Mesenchymal stem cell (in vitro differentiated cells and primary cell): ENCODE results near the gene AOAH.

Source experiments
- DNase-seq: peaks from one replicate; pipeline ENCODE4 v3.0.0-alpha.2; 2013
- H2AFZ ChIP-seq: one replicate; pipeline ENCODE4 v1.6.1; 2013; ENCODE audit warnings: low read depth, mild to moderate bottlenecking, control low read depth, inconsistent platforms, low read length, moderate library complexity
- H2AK5ac ChIP-seq: 2 replicates; pipeline ENCODE4 v1.6.1; 2013; ENCODE audit warnings: low read length, moderate library complexity, mild to moderate bottlenecking, inconsistent platforms; ENCODE audit not compliant: severe bottlenecking
- H2BK120ac ChIP-seq: one replicate; pipeline ENCODE4 v1.6.1; 2013; ENCODE audit warnings: low read depth, mild to moderate bottlenecking, inconsistent platforms, low read length, moderate library complexity
- H2BK12ac ChIP-seq, 2 experiments: one replicate each; pipeline ENCODE4 v1.6.1; 2013; ENCODE audit warnings: inconsistent platforms in 2 of 2, low read length in 2 of 2, mild to moderate bottlenecking in 2 of 2, moderate library complexity in 2 of 2, control low read depth in 1 of 2
- H2BK15ac ChIP-seq: one replicate; pipeline ENCODE4 v1.6.1; 2013; ENCODE audit warnings: mild to moderate bottlenecking, low read depth, inconsistent platforms; ENCODE audit not compliant: poor library complexity, severe bottlenecking
- H2BK5ac ChIP-seq: 2 replicates; pipeline ENCODE4 v1.6.1; 2013; ENCODE audit warnings: low read depth, mild to moderate bottlenecking, low read length, control low read depth, inconsistent platforms; ENCODE audit not compliant: poor library complexity, severe bottlenecking
- H3K14ac ChIP-seq, 2 experiments: one replicate each; pipeline ENCODE4 v1.6.1; 2013; ENCODE audit warnings: inconsistent platforms in 2 of 2, low read length in 2 of 2, control low read depth in 1 of 2, mild to moderate bottlenecking in 1 of 2, moderate library complexity in 1 of 2
- H3K18ac ChIP-seq, 2 experiments: one replicate each; pipeline ENCODE4 v1.6.1; 2013; ENCODE audit warnings: inconsistent platforms in 2 of 2, low read length in 2 of 2, control low read depth in 1 of 2, low read depth in 1 of 2, mild to moderate bottlenecking in 1 of 2
- H3K23ac ChIP-seq, 2 experiments: one replicate each; pipeline ENCODE4 v1.6.1; 2013; ENCODE audit warnings: inconsistent platforms in 2 of 2, low read length in 2 of 2, mild to moderate bottlenecking in 2 of 2, moderate library complexity in 2 of 2, control low read depth in 1 of 2
- H3K27ac ChIP-seq: 2 replicates; pipeline ENCODE4 v1.5.1; 2013; ENCODE audit warnings: mild to moderate bottlenecking, moderate library complexity, low read length, control low read depth, inconsistent platforms; ENCODE audit not compliant: poor library complexity, severe bottlenecking
- H3K27me3 ChIP-seq, 2 experiments: 2 replicates each; pipeline versions ENCODE4 v1.6.1 to v1.7.0; 2013; ENCODE audit warnings: low read length in 2 of 2, mild to moderate bottlenecking in 2 of 2, moderate library complexity in 2 of 2, control low read depth in 1 of 2, inconsistent platforms in 1 of 2; ENCODE audit not compliant: control insufficient read depth in 1 of 2, insufficient read depth in 1 of 2
- H3K36me3 ChIP-seq, 2 experiments: 2 replicates each; pipeline versions ENCODE4 v1.6.1 to v1.7.0; 2013; ENCODE audit warnings: low read length in 2 of 2, control low read depth in 1 of 2, inconsistent platforms in 1 of 2, low read depth in 1 of 2, mild to moderate bottlenecking in 1 of 2; ENCODE audit not compliant: insufficient read depth in 2 of 2, control insufficient read depth in 1 of 2
- H3K4ac ChIP-seq, 2 experiments: one replicate each; pipeline ENCODE4 v1.6.1; 2013; ENCODE audit warnings: inconsistent platforms in 2 of 2, low read length in 2 of 2, mild to moderate bottlenecking in 2 of 2, moderate library complexity in 2 of 2, control low read depth in 1 of 2, low read depth in 1 of 2
- H3K4me1 ChIP-seq: 2 replicates; pipeline ENCODE4 v1.6.1; 2013; ENCODE audit warnings: low read depth, low read length, control low read depth; ENCODE audit not compliant: control insufficient read depth, insufficient read depth
- H3K4me2 ChIP-seq: 2 replicates; pipeline ENCODE4 v1.6.1; 2013; ENCODE audit warnings: low read length, mild to moderate bottlenecking, inconsistent platforms; ENCODE audit not compliant: poor library complexity, severe bottlenecking
- H3K4me3 ChIP-seq, 2 experiments: 2 replicates each; pipeline versions ENCODE4 v1.5.1 to v1.7.0; 2013; ENCODE audit warnings: low read length in 2 of 2, mild to moderate bottlenecking in 2 of 2, control low read depth in 1 of 2, low read depth in 1 of 2; ENCODE audit not compliant: insufficient read depth in 1 of 2
- H3K79me1 ChIP-seq: replicated peaks from 2 replicates; pipeline ENCODE4 v1.6.1; 2013; ENCODE audit warnings: mild to moderate bottlenecking, control low read depth, low read length, inconsistent platforms; ENCODE audit not compliant: poor library complexity, severe bottlenecking
- H3K9ac ChIP-seq: 2 replicates; pipeline ENCODE4 v1.7.0; 2013; ENCODE audit warnings: mild to moderate bottlenecking, low read length, moderate library complexity
- H3K9me3 ChIP-seq: 2 replicates; pipeline ENCODE4 v1.7.0; 2013; ENCODE audit warnings: mild to moderate bottlenecking, low read length; ENCODE audit not compliant: control insufficient read depth
- H4K8ac ChIP-seq: one replicate; pipeline ENCODE4 v1.6.1; 2013; ENCODE audit warnings: inconsistent platforms, mild to moderate bottlenecking, low read length, moderate library complexity
- H4K91ac ChIP-seq: one replicate; pipeline ENCODE4 v1.6.1; 2013; ENCODE audit warnings: mild to moderate bottlenecking, low read length, inconsistent platforms
- WGBS: methylation state at CpG from one replicate; pipeline ENCODE4 v1.1.7; 2013; ENCODE audit warnings: mixed read lengths; 5-methylcytosine and 5-hydroxymethylcytosine counted together

The AOAH gene

GRCh38 chr7:36570528-36571189, 153.6 kb downstream of the AOAH start:
- no peak overlapping the region for H2BK120ac ChIP-seq
- H3K14ac ChIP-seq: no peak overlapping the region
- H3K9ac ChIP-seq: no peak overlapping the region
- no peak overlapping the region for H2AK5ac ChIP-seq
- no peak overlapping the region for H2BK5ac ChIP-seq
- peaks cover 5% of the 10 kb centered on the region for H3K9me3 ChIP-seq
- H3K18ac ChIP-seq: no peak overlapping the region
- H3K4ac ChIP-seq: no peak overlapping the region
- no peak overlapping the region for H2AFZ ChIP-seq
- no peak overlapping the region for H2BK15ac ChIP-seq
- WGBS: 90% methylated on average over 10 of the region's 11 CpGs
- H3K27ac ChIP-seq: no peak overlapping the region
- H4K8ac ChIP-seq: no peak overlapping the region
- DNase-seq: no peak
- no peak overlapping the region for H2BK12ac ChIP-seq
- no peaks in the 10 kb centered on the region for H3K79me1 ChIP-seq
- H3K27me3 ChIP-seq: no peaks in the 10 kb centered on the region
- H3K4me2 ChIP-seq: no peak overlapping the region
- no peaks in the 10 kb centered on the region for H3K36me3 ChIP-seq
- peaks cover 1% of the 10 kb centered on the region for H3K4me1 ChIP-seq
- H4K91ac ChIP-seq: no peak overlapping the region
- no peak overlapping the region for H3K4me3 ChIP-seq
- no peak overlapping the region for H3K23ac ChIP-seq

- H2BK12ac ChIP-seq: no peak overlapping the region
- no peaks in the 10 kb centered on the region for H3K9me3 ChIP-seq
- no peak overlapping the region for H3K27ac ChIP-seq
- DNase-seq: no peak
- H3K4me1 ChIP-seq: peaks cover 1% of the 10 kb centered on the region
- H2AK5ac ChIP-seq: no peak overlapping the region
- no peaks in the 10 kb centered on the region for H3K79me1 ChIP-seq
- H2AFZ ChIP-seq: no peak overlapping the region
- H3K4ac ChIP-seq: no peak overlapping the region
- no peak overlapping the region for H3K4me2 ChIP-seq
- no peak overlapping the region for H2BK15ac ChIP-seq
- H3K23ac ChIP-seq: no peak overlapping the region
- no peaks in the 10 kb centered on the region for H3K36me3 ChIP-seq
- no peak overlapping the region for H3K14ac ChIP-seq
- H2BK120ac ChIP-seq: no peak overlapping the region
- H3K27me3 ChIP-seq: no peaks in the 10 kb centered on the region
- H2BK5ac ChIP-seq: no peak overlapping the region
- H3K4me3 ChIP-seq: no peak overlapping the region
- no peak overlapping the region for H3K9ac ChIP-seq
- H4K8ac ChIP-seq: no peak overlapping the region
- H4K91ac ChIP-seq: no peak overlapping the region
- 20% methylated on average over 1 of the region's 1 CpG for WGBS
- H3K18ac ChIP-seq: no peak overlapping the region
These were observed 155.8 kb downstream of the AOAH start for GRCh38 chr7:36568452-36568849.

- WGBS: 92% methylated on average over 7 of the region's 7 CpGs
- Histone ChIP-seq H3K27me3 (no peaks in the 10 kb centered on the region), H2BK12ac (no peak overlapping the region), H4K91ac (no peak overlapping the region), H2BK5ac (no peak overlapping the region), H3K79me1 (no peaks in the 10 kb centered on the region), H3K36me3 (no peaks in the 10 kb centered on the region), H2AFZ (no peak overlapping the region), H2BK15ac (no peak overlapping the region), H3K9me3 (no peaks in the 10 kb centered on the region), H3K9ac (no peak overlapping the region), H3K4me3 (no peak overlapping the region), H3K23ac (no peak overlapping the region), H3K14ac (no peak overlapping the region), H3K4ac (no peak overlapping the region), H2AK5ac (no peak overlapping the region), H2BK120ac (no peak overlapping the region), H3K27ac (no peak overlapping the region), H3K4me1 (peaks cover 1% of the 10 kb centered on the region), H4K8ac (no peak overlapping the region), H3K18ac (no peak overlapping the region), H3K4me2 (no peak overlapping the region)
- DNase-seq: no peak
These were observed 156.4 kb downstream of the AOAH start for GRCh38 chr7:36567699-36568451.

GRCh38 chr7:36565792-36566356, 158.4 kb downstream of the AOAH start:
- Histone ChIP-seq H3K9me3 (no peaks in the 10 kb centered on the region), H3K9ac (no peak overlapping the region), H3K23ac (no peak overlapping the region), H3K79me1 (no peaks in the 10 kb centered on the region), H2BK120ac (no peak overlapping the region), H3K4me3 (no peak overlapping the region), H4K8ac (no peak overlapping the region), H3K18ac (no peak overlapping the region), H3K14ac (no peak overlapping the region), H3K36me3 (no peaks in the 10 kb centered on the region), H2BK5ac (no peak overlapping the region), H2AK5ac (no peak overlapping the region), H3K27me3 (no peaks in the 10 kb centered on the region), H4K91ac (no peak overlapping the region), H3K4me1 (peaks cover 1% of the 10 kb centered on the region), H2BK12ac (no peak overlapping the region), H2AFZ (no peak overlapping the region), H2BK15ac (no peak overlapping the region), H3K4me2 (no peak overlapping the region), H3K4ac (no peak overlapping the region), H3K27ac (no peak overlapping the region)
- 94% methylated on average over 3 of the region's 5 CpGs for WGBS
- no peak for DNase-seq
